ENCODE measurements around the gene PRKAB1. TPM values are rescaled to one million over a fixed set of nuclear protein-coding genes. Genes with fewer than 3 reads are reported as not detected.

Gene PRKAB1
- total and polyA plus RNA-seq, 2 experiments from 2014 or later: 16.3 to 31.0 TPM

GRCh38 chr12:119630962-119631550 is 36.9 kb upstream of the PRKAB1 start:
- DNase-seq (ENCODE audit: low spot score): no peak
- Histone ChIP-seq H3K36me3 (ENCODE audit: insufficient read depth) (no peaks in the 10 kb centered on the region), H2AFZ (no peak overlapping the region), H3K27me3 (ENCODE audit: insufficient read depth) (no peaks in the 10 kb centered on the region), H3K79me2 (replicated peaks; ENCODE audit: insufficient read depth) (no peaks in the 10 kb centered on the region), H4K20me1 (replicated peaks; ENCODE audit: insufficient read depth) (no peaks in the 10 kb centered on the region), H3K4me1 (ENCODE audit: insufficient read depth) (peaks cover 6% of the 10 kb centered on the region), H3K4me2 (no peak overlapping the region), H3K27ac (ENCODE audit: low read depth) (no peak overlapping the region), H3K9me2 (ENCODE audit: insufficient read depth) (no peaks in the 10 kb centered on the region), H3K4me3 (no peak overlapping the region), H3F3A (replicated peaks; ENCODE audit: low read depth) (no peaks in the 10 kb centered on the region)
- H3K27me3 Mint-ChIP-seq (ENCODE audit: insufficient read depth, low read depth, poor library complexity): peaks cover 3% of the 10 kb centered on the region
- peaks cover 6% of the 10 kb centered on the region for H3K4me1 Mint-ChIP-seq
- no peak overlapping the region for H3K27ac Mint-ChIP-seq
- no peaks in the 10 kb centered on the region for H3K36me3 Mint-ChIP-seq (ENCODE audit: low read depth)
- TF ChIP-seq REST (IDR thresholded peaks at IDR 0.05; ENCODE audit: unreplicated experiment) (no peak), STAT1 (IDR thresholded peaks at IDR 0.05; ENCODE audit: unreplicated experiment) (no peak), JUNB (IDR thresholded peaks at IDR 0.05; ENCODE audit: unreplicated experiment) (no peak), ZNF114 (CRISPR knock-in tag; IDR thresholded peaks at IDR 0.05) (no peak), POLR2AphosphoS5 (IDR thresholded peaks at IDR 0.05; ENCODE audit: low read depth) (no peak), CTCF (conservative IDR thresholded peaks at IDR 0.05; ENCODE audit: low read depth in 2 of 2) (no peak), EZH2 (IDR thresholded peaks at IDR 0.05; ENCODE audit: low read depth, unreplicated experiment) (no peak), ZNF462 (CRISPR knock-in tag; IDR thresholded peaks at IDR 0.05) (no peak), ZNF331 (CRISPR knock-in tag; IDR thresholded peaks at IDR 0.05; ENCODE audit: low read depth) (no peak), CREB1 (CRISPR knock-in tag; IDR thresholded peaks at IDR 0.05; ENCODE audit: low read depth) (no peak), ETS1 (IDR thresholded peaks at IDR 0.05) (no peak), EZH2phosphoT487 (IDR thresholded peaks at IDR 0.05; ENCODE audit: unreplicated experiment) (no peak), NANOG (IDR thresholded peaks at IDR 0.05; ENCODE audit: borderline replicate concordance) (no peak)
- H3K9me3 Mint-ChIP-seq: no peaks in the 10 kb centered on the region
- no peak overlapping the region for H3K4me3 Mint-ChIP-seq
- ATAC-seq: no peak

All from GM23338 (cell line).